Erythroblast (primary cell): ENCODE data around the gene TENM3.

Source experiments
- GATA1 ChIP-seq: IDR thresholded peaks from 2 replicates; pipeline ENCODE4 v1.6.1; 2011; ENCODE audit warnings: low read depth, mild to moderate bottlenecking, control low read depth, low read length, moderate library complexity
- POLR2A ChIP-seq: IDR thresholded peaks from 2 replicates; pipeline ENCODE4 v1.6.1; 2011; ENCODE audit warnings: mild to moderate bottlenecking, low read length

- TF ChIP-seq POLR2A (no peak), GATA1 (no peak)
Measured at GRCh38 chr4:182825003-182825402, 581.8 kb downstream of the TENM3 start.
